Body of pancreas (tissue), 4 donors: ENCODE measurements around the gene PGK2. TPM values are rescaled to one million over a fixed set of nuclear protein-coding genes. Genes with fewer than 3 reads are reported as not detected.
"Not testable (repeated sequence)": the region's sequence is repeated elsewhere in the genome, so short reads cannot be mapped to it uniquely, and the experiment has no call there.

Source experiments
- ATAC-seq: fragments of 150-250 bp; one replicate; pipeline ENCODE4 v1.9.1; 2016
- DNase-seq, 4 donors: peaks; one replicate each; pipeline ENCODE4 v3.0.0-alpha.2; 2019
- H3K27ac ChIP-seq, 4 donors: fragments of 200-600 bp; sonication (generic); 1 replicate in 3 of 4; 2 replicates in 1 of 4; pipeline versions ENCODE4 v1.5.1 to v1.6.1; 2016 to 2019; ENCODE audit warnings: mild to moderate bottlenecking in 1 of 4, mixed read lengths in 1 of 4, moderate library complexity in 1 of 4
- H3K27me3 ChIP-seq, 2 donors: fragments of 200-600 bp; sonication (generic); one replicate each; pipeline ENCODE4 v1.6.0; 2016; ENCODE audit warnings: mild to moderate bottlenecking in 1 of 2
- H3K36me3 ChIP-seq, 2 donors: fragments of 200-600 bp; sonication (generic); replicated peaks in 1 of 2; 2 replicates each; pipeline ENCODE4 v1.5.1; 2016; ENCODE audit warnings: low read depth in 2 of 2; ENCODE audit not compliant: insufficient read depth in 1 of 2
- H3K4me1 ChIP-seq: fragments of 200-600 bp; sonication (generic); one replicate; pipeline ENCODE4 v1.6.0; 2016
- H3K4me3 ChIP-seq, 2 donors: fragments of 200-600 bp; sonication (generic); 1 replicate in 1 of 2; 2 replicates in 1 of 2; pipeline ENCODE4 v1.5.1; 2016 to 2019
- H3K9me3 ChIP-seq, 3 donors: fragments of 200-600 bp; sonication (generic); 1 replicate in 2 of 3; 2 replicates in 1 of 3; pipeline ENCODE4 v1.5.1; 2016
- CTCF ChIP-seq, 7 experiments: fragments of 450-650 bp in 4 of 7; fragments of 200-600 bp in 3 of 7; sonication (generic) in 3 of 7; IDR thresholded peaks; one replicate each; pipeline ENCODE4 v1.5.1; 2016 to 2019; ENCODE audit warnings: antibody characterized with exemption in 7 of 7
- POLR2A ChIP-seq, 3 donors: fragments of 450-650 bp; IDR thresholded peaks; one replicate each; pipeline ENCODE4 v1.6.1; 2016; ENCODE audit warnings: antibody characterized with exemption in 3 of 3, mild to moderate bottlenecking in 2 of 3
- WGBS, 2 donors: methylation state at CpG; one replicate each; pipeline ENCODE4 v1.1.5; 2017; 5-methylcytosine and 5-hydroxymethylcytosine counted together
- intact Hi-C: fragments of 100-400 bp; cut with DNase I; formaldehyde crosslinking; loops from one replicate; pipeline ENCODE4 v1.15.1; 2023
- total RNA-seq, 2 donors: library from RNA; depleted of rRNA; stranded (reverse); fragments of >200 nt; gene quantifications; one replicate each; pipeline ENCODE4 v1.1.0, GENCODE V29; 2016

The PGK2 gene
- total RNA-seq, 2 donors from 2014 or later, result not detected

- no peaks in the 10 kb centered on the region for H3K9me3 ChIP-seq
- no peaks in the 10 kb centered on the region for H3K27me3 ChIP-seq
- WGBS, 2 donors, result 24 to 38% methylated on average over 2 of the region's 2 CpGs
- TF ChIP-seq CTCF (IDR thresholded peaks at IDR 0.05) (no peak), POLR2A (IDR thresholded peaks at IDR 0.05) (no peak)
- H3K4me1 ChIP-seq, result peaks cover 11% of the 10 kb centered on the region
- H3K4me3 ChIP-seq, result no peak overlapping the region
- no peaks in the 10 kb centered on the region for H3K36me3 ChIP-seq
- intact Hi-C loops, result no loop called here
- H3K27ac ChIP-seq, result no peak overlapping the region
- DNase-seq (no peak), ATAC-seq (no peak)
These were observed 26.2 kb upstream of the PGK2 start for GRCh38 chr6:49813248-49813647.

GRCh38 chr6:49806145-49806544, 19.1 kb upstream of the PGK2 start:
- Histone ChIP-seq H3K27ac (no peak overlapping the region), H3K4me3 (no peak overlapping the region), H3K4me1 (no peaks in the 10 kb centered on the region), H3K27me3 (no peaks in the 10 kb centered on the region), H3K36me3 (no peaks in the 10 kb centered on the region), H3K9me3 (no peaks in the 10 kb centered on the region)
- WGBS, 2 donors, result 62 to 79% methylated on average over 3 to 4 of the region's 4 CpGs
- DNase-seq (no peak), ATAC-seq (no peak)
- TF ChIP-seq POLR2A (IDR thresholded peaks at IDR 0.05), result no peak
- TF ChIP-seq CTCF (IDR thresholded peaks at IDR 0.05), result no peak
- intact Hi-C loops, result no loop called here

GRCh38 chr6:49805246-49805645, 18.2 kb upstream of the PGK2 start:
- Histone ChIP-seq H3K36me3 (no peaks in the 10 kb centered on the region), H3K4me1 (no peaks in the 10 kb centered on the region), H3K27ac (no peak overlapping the region), H3K27me3 (no peaks in the 10 kb centered on the region), H3K9me3 (no peaks in the 10 kb centered on the region), H3K4me3 (no peak overlapping the region)
- intact Hi-C loops, result no loop called here
- ATAC-seq (no peak), DNase-seq (no peak)
- WGBS, 2 donors, result 77 to 81% methylated on average over 3 of the region's 3 CpGs
- TF ChIP-seq POLR2A (IDR thresholded peaks at IDR 0.05), result no peak
- no peak for TF ChIP-seq CTCF (IDR thresholded peaks at IDR 0.05)

- 88 to 94% methylated on average over 8 of the region's 8 CpGs for WGBS, 2 donors
- no peaks in the 10 kb centered on the region for H3K36me3 ChIP-seq
- no peaks in the 10 kb centered on the region for H3K27me3 ChIP-seq
- DNase-seq (no peak), ATAC-seq (no peak)
- no peak for TF ChIP-seq CTCF (IDR thresholded peaks at IDR 0.05)
- no peak for TF ChIP-seq POLR2A (IDR thresholded peaks at IDR 0.05)
- H3K4me1 ChIP-seq, result no peaks in the 10 kb centered on the region
- H3K9me3 ChIP-seq, result no peaks in the 10 kb centered on the region
- intact Hi-C loops, result no loop called here
- no peak overlapping the region for H3K27ac ChIP-seq
- no peak overlapping the region for H3K4me3 ChIP-seq
These were observed 14.4 kb upstream of the PGK2 start for GRCh38 chr6:49801525-49801924.

GRCh38 chr6:49799090-49799489, 12.0 kb upstream of the PGK2 start:
- no peak overlapping the region for H3K27ac ChIP-seq
- no peaks in the 10 kb centered on the region for H3K27me3 ChIP-seq
- ATAC-seq (no peak), DNase-seq (no peak)
- 90 to 100% methylated on average over 1 of the region's 1 CpG for WGBS, 2 donors
- H3K4me3 ChIP-seq, result no peak overlapping the region
- no peaks in the 10 kb centered on the region for H3K36me3 ChIP-seq
- intact Hi-C loops, result no loop called here
- no peaks in the 10 kb centered on the region for H3K9me3 ChIP-seq
- TF ChIP-seq POLR2A (IDR thresholded peaks at IDR 0.05), result no peak
- TF ChIP-seq CTCF (IDR thresholded peaks at IDR 0.05), result no peak
- no peaks in the 10 kb centered on the region for H3K4me1 ChIP-seq

- H3K36me3 ChIP-seq, H3K27ac ChIP-seq, DNase-seq, ATAC-seq, intact Hi-C loops, H3K9me3 ChIP-seq, H3K4me3 ChIP-seq, H3K4me1 ChIP-seq, H3K27me3 ChIP-seq: not testable (repeated sequence)
- WGBS, 2 donors, result 76 to 87% methylated on average over 18 to 20 of the region's 21 CpGs
These were observed 9.9 kb upstream of the PGK2 start for GRCh38 chr6:49796842-49797455.
